GM12878 (cell line): ENCODE results near the gene TACR1. TPM values are rescaled to one million over a fixed set of nuclear protein-coding genes. Genes with fewer than 3 reads are reported as not detected.

Experiments used
- ATAC-seq: fragments of 200-7000 bp; cut with Tn5 transposase; 3 replicates; pipeline ENCODE4 v1.9.1; 2020; ENCODE audit warnings: mild to moderate bottlenecking, moderate library complexity
- BruUV-seq: library from RNA; stranded (reverse); fragments of 400-500 nt; replicated peaks from 2 replicates; lab custom pipeline; 2021; lab: Mats Ljungman, UMichigan
- CTCF ChIA-PET: fragments of 300-600 bp; sonication (Branson Sonifier 250); formaldehyde crosslinking; extraction: SDS; loops from one replicate; lab custom pipeline; 2021; ENCODE audit warnings: inconsistent platforms; lab: Yijun Ruan, JAX
- POLR2A ChIA-PET: fragments of 350-600 bp; formaldehyde crosslinking; extraction: SDS; loops from one replicate; lab custom pipeline; 2021; ENCODE audit warnings: inconsistent platforms; lab: Charles Lee
- RAD21 ChIA-PET: fragments of 300-600 bp; sonication (Branson Sonifier 250); formaldehyde crosslinking; loops from one replicate; lab custom pipeline; 2023; ENCODE audit warnings: antibody characterized with exemption; ENCODE audit not compliant: unreplicated experiment; lab: Charles Lee
- SMC1A ChIA-PET: fragments of 300-600 bp; sonication (Branson Sonifier 250); formaldehyde crosslinking; loops from one replicate; lab custom pipeline; 2023; ENCODE audit not compliant: unreplicated experiment, uncharacterized antibody; lab: Charles Lee
- DNase-seq: peaks from one replicate; pipeline ENCODE4 v3.0.0-alpha.2; 2011; ENCODE audit warnings: low read depth, low spot score
- FAIRE-seq: peaks from 3 replicates; lab custom pipeline; 2011; peaks lifted over from hg19 to GRCh38; lab: Jason Lieb, UNC
- H2AFZ ChIP-seq: 2 replicates; pipeline ENCODE4 v1.6.0; 2011; ENCODE audit warnings: low read depth, low read length, control low read depth; ENCODE audit not compliant: control insufficient read depth
- H3K27ac ChIP-seq: 2 replicates; pipeline ENCODE4 v1.5.1; 2011; ENCODE audit warnings: control low read depth; ENCODE audit not compliant: control insufficient read depth, insufficient read depth
- H3K27me3 ChIP-seq, 2 experiments: replicated peaks in 1 of 2; 2 replicates each; pipeline versions ENCODE4 v1.6.0 to v1.6.1; 2011; ENCODE audit warnings: low read length in 1 of 2; ENCODE audit not compliant: control insufficient read depth in 2 of 2, insufficient read depth in 2 of 2
- H3K36me3 ChIP-seq, 2 experiments: 2 replicates each; pipeline ENCODE4 v1.5.1; 2011; ENCODE audit warnings: low read length in 1 of 2; ENCODE audit not compliant: control insufficient read depth in 2 of 2, insufficient read depth in 2 of 2
- H3K4me1 ChIP-seq: 2 replicates; pipeline ENCODE4 v1.6.1; 2011; ENCODE audit warnings: mild to moderate bottlenecking, low read length, moderate library complexity, mixed read lengths; ENCODE audit not compliant: control insufficient read depth, insufficient read depth
- H3K4me2 ChIP-seq: 2 replicates; pipeline ENCODE4 v1.6.0; 2011; ENCODE audit warnings: control low read depth; ENCODE audit not compliant: control insufficient read depth, insufficient read depth
- H3K4me3 ChIP-seq: fragments of 200-600 bp; sonication (generic); 2 replicates; pipeline ENCODE4 v1.5.1; 2016
- H3K79me2 ChIP-seq: 2 replicates; pipeline ENCODE4 v1.6.0; 2011; ENCODE audit warnings: low read length; ENCODE audit not compliant: control insufficient read depth, insufficient read depth
- H3K9ac ChIP-seq: 2 replicates; pipeline ENCODE4 v1.8.0; 2011; ENCODE audit warnings: low read length, control low read depth, mixed read lengths; ENCODE audit not compliant: control insufficient read depth, insufficient read depth
- H3K9me3 ChIP-seq: replicated peaks from 3 replicates; pipeline ENCODE4 v1.5.1; 2011; ENCODE audit warnings: mild to moderate bottlenecking, low read length; ENCODE audit not compliant: control insufficient read depth, insufficient read depth
- H4K20me1 ChIP-seq: 2 replicates; pipeline ENCODE4 v1.6.0; 2011; ENCODE audit not compliant: control insufficient read depth, insufficient read depth
- CHD2 ChIP-seq: IDR thresholded peaks from 2 replicates; pipeline ENCODE4 v1.6.1; 2011; ENCODE audit warnings: low read depth, low read length, improper control_type of control experiment, borderline replicate concordance
- EZH2 ChIP-seq: IDR thresholded peaks from 2 replicates; pipeline ENCODE4 v1.6.1; 2012; ENCODE audit warnings: low read depth, mild to moderate bottlenecking, control low read depth, inconsistent platforms, low read length, borderline replicate concordance; ENCODE audit not compliant: control insufficient read depth
- FOXK2 ChIP-seq: fragments of 450-650 bp; IDR thresholded peaks from 2 replicates; pipeline ENCODE4 v1.6.1; 2017; ENCODE audit warnings: mild to moderate bottlenecking, moderate library complexity
- GABPA ChIP-seq: IDR thresholded peaks from 2 replicates; pipeline ENCODE4 v1.6.1; 2014; ENCODE audit warnings: antibody characterized with exemption, low read depth, mild to moderate bottlenecking, inconsistent platforms
- HCFC1 ChIP-seq: fragments of 150-350 bp; IDR thresholded peaks from 2 replicates; pipeline ENCODE4 v1.6.1; 2014; ENCODE audit warnings: low read length
- MXI1 ChIP-seq: fragments of 150-350 bp; IDR thresholded peaks from 2 replicates; pipeline ENCODE4 v1.6.1; 2011; ENCODE audit warnings: low read depth, mild to moderate bottlenecking, inconsistent platforms, low read length, improper control_type of control experiment
- SUPT20H ChIP-seq: IDR thresholded peaks from 2 replicates; pipeline ENCODE4 v1.6.1; 2011; ENCODE audit warnings: low read depth, mild to moderate bottlenecking, low read length, moderate library complexity, borderline replicate concordance; ENCODE audit not compliant: control insufficient read depth
- TBL1XR1 ChIP-seq: IDR thresholded peaks from 2 replicates; pipeline ENCODE4 v1.6.1; 2012; ENCODE audit warnings: low read depth, low read length, improper control_type of control experiment
- ZNF384 ChIP-seq: IDR thresholded peaks from 2 replicates; pipeline ENCODE4 v1.6.1; 2012; ENCODE audit warnings: low read depth, mild to moderate bottlenecking, low read length, improper control_type of control experiment, borderline replicate concordance
- ZZZ3 ChIP-seq: IDR thresholded peaks from 2 replicates; pipeline ENCODE4 v1.6.1; 2011; ENCODE audit warnings: low read depth; ENCODE audit not compliant: control insufficient read depth, insufficient read length
- WGBS: methylation state at CpG from one replicate; pipeline ENCODE4 v1.1.6; 2016; ENCODE audit warnings: low lambda C conversion rate; ENCODE audit not compliant: insufficient replicate concordance, insufficient coverage; ENCODE audit errors: missing lambda C conversion rate; 5-methylcytosine and 5-hydroxymethylcytosine counted together
- in situ Hi-C: fragments of 300-500 bp; cut with MboI; formaldehyde crosslinking; loops from 9 replicates; pipeline ENCODE4 v1.14.3; 2018; ENCODE audit warnings: mixed read lengths
- intact Hi-C: fragments of 100-400 bp; cut with micrococcal nuclease; formaldehyde crosslinking; loops from one replicate; pipeline ENCODE4 v1.14.2; 2022; ENCODE audit not compliant: unreplicated experiment
- polyA plus RNA-seq, 11 experiments: library from polyadenylated mRNA; depleted of rRNA in 4 of 11; unstranded in 6 of 11; stranded (reverse) in 5 of 11; fragments of >200 nt; fragmentation: Nextera tagmentation in 4 of 11; fragmentation: Illumina TruSeq in 1 of 11; extraction: Ambion mirVana in 4 of 11; extraction: Trizol in 1 of 11; gene quantifications; 1 replicate in 1 of 11; 2 replicates in 10 of 11; pipeline versions ENCODE4 v1.2.1 to v1.2.3, GENCODE V29; 2011 to 2016; ENCODE audit warnings: inconsistent platforms in 2 of 11, missing spikeins in 2 of 11, low read depth in 1 of 11
- total RNA-seq, 4 experiments: library from RNA; depleted of rRNA in 3 of 4; stranded (reverse); fragments of >200 nt in 3 of 4; fragmentation: Illumina TruSeq in 1 of 4; extraction: Trizol in 1 of 4; gene quantifications; 2 replicates each; pipeline versions ENCODE4 v1.2.1 to v1.2.3, GENCODE V29; 2013 to 2021
- TF ChIP-seq, protein P1 (sequence below), 3 experiments: IDR thresholded peaks in 2 of 3; conservative IDR thresholded peaks in 1 of 3; 2 replicates each; pipeline ENCODE4 v1.5.1; 2011; ENCODE audit warnings: low read depth in 3 of 3, low read length in 3 of 3, mild to moderate bottlenecking in 3 of 3, control low read depth in 2 of 3, moderate library complexity in 2 of 3, inconsistent platforms in 1 of 3, mixed read lengths in 1 of 3; ENCODE audit not compliant: control insufficient read depth in 2 of 3, insufficient read depth in 1 of 3; ENCODE audit errors: extremely low read depth in 1 of 3

Gene TACR1
- total and polyA plus RNA-seq, 10 of the 15 experiments (the other 5 are each of a cell fraction or from before 2014, with no cell fraction given) = 0.04 to 1.4 (median 0.15) TPM

DNA sequence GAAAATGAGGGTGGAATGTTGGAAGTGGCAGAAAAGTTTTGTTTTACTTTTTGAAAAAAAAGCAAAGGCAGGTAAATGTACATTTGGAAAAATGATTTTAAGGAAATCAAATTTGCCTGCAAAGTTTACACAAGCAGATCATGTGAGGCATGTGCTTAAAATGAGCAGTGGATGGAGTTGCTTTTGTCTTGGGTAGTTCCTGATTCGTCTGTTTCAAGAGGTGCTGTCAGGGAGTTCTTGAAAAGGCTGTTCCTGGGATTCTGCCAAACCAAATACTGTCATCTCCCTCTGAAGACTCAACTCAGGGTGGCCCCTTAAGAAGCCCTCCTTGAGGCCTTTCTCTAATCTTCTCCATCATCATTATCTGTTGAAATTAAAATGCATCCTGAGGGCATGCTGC, 59.0 kb downstream of the TACR1 start:
- Histone ChIP-seq H3K9ac (no peak overlapping the region), H2AFZ (no peak overlapping the region)
- TF ChIP-seq HCFC1 = no peak
- TF ChIP-seq, all 136 proteins: peak for 0
- RAD21 ChIA-PET = no interaction called here
- H3K27me3 ChIP-seq = no peaks in the 10 kb centered on the region
- 0% methylated on average over 1 of the region's 1 CpG for WGBS
- H3K4me3 ChIP-seq = no peak overlapping the region
- no peak for FAIRE-seq
- no peaks in the 10 kb centered on the region for H3K36me3 ChIP-seq
- H3K27ac ChIP-seq = no peak overlapping the region
- no peaks in the 10 kb centered on the region for H4K20me1 ChIP-seq
- H3K4me1 ChIP-seq = no peaks in the 10 kb centered on the region
- intact Hi-C loops = no loop called here
- H3K9me3 ChIP-seq = no peaks in the 10 kb centered on the region
- SMC1A ChIA-PET = interaction anchor here (2.4 kb wide), 1 partner anchor 18 kb away, joined by 6 read pairs; no protein-coding TSS in a partner anchor
- DNase-seq = no peak
- POLR2A ChIA-PET = interaction anchor here (0.9 kb wide), 1 partner anchor 55 kb away, joined by 3 read pairs; no protein-coding TSS in a partner anchor
- CTCF ChIA-PET = no interaction called here
- in situ Hi-C loops = no loop called here
- no peak overlapping the region for H3K4me2 ChIP-seq
- no peaks in the 10 kb centered on the region for H3K79me2 ChIP-seq
- no TSS peak for BruUV-seq
- ATAC-seq = no peak

DNA sequence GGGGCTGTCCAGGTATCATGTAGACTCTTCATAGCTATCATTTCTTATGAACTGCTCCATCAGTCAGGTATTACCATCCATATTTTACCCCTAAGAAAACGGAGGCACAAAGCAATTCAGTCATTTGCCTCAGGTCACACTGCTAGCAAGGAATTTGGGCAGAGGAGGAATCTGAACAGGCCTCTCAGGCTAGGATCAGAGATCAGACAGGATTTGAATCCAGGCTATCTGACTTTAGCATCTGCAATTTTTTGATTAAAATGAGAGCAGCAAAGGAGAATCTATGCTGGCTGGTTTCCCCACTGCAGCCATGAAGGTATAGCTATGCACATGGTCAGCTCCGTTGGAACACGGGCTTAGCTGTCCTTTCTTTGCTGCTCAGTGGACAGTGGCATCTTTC, 60.1 kb downstream of the TACR1 start:
- FAIRE-seq = no peak
- ATAC-seq = no peak
- no peak overlapping the region for H3K27ac ChIP-seq

More for the DNA sequence above, 60.1 kb downstream of the TACR1 start:
- Histone ChIP-seq H4K20me1 (no peaks in the 10 kb centered on the region), H3K36me3 (no peaks in the 10 kb centered on the region), H3K4me3 (no peak overlapping the region), H3K9me3 (no peaks in the 10 kb centered on the region), H2AFZ (no peak overlapping the region), H3K9ac (no peak overlapping the region), H3K27me3 (no peaks in the 10 kb centered on the region), H3K4me1 (no peaks in the 10 kb centered on the region), H3K79me2 (no peaks in the 10 kb centered on the region), H3K4me2 (no peak overlapping the region)
- TF ChIP-seq MXI1 = no peak
- TF ChIP-seq, protein P1, sequence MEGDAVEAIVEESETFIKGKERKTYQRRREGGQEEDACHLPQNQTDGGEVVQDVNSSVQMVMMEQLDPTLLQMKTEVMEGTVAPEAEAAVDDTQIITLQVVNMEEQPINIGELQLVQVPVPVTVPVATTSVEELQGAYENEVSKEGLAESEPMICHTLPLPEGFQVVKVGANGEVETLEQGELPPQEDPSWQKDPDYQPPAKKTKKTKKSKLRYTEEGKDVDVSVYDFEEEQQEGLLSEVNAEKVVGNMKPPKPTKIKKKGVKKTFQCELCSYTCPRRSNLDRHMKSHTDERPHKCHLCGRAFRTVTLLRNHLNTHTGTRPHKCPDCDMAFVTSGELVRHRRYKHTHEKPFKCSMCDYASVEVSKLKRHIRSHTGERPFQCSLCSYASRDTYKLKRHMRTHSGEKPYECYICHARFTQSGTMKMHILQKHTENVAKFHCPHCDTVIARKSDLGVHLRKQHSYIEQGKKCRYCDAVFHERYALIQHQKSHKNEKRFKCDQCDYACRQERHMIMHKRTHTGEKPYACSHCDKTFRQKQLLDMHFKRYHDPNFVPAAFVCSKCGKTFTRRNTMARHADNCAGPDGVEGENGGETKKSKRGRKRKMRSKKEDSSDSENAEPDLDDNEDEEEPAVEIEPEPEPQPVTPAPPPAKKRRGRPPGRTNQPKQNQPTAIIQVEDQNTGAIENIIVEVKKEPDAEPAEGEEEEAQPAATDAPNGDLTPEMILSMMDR (IDR thresholded peaks at IDR 0.05 in 2 of 3, conservative IDR thresholded peaks at IDR 0.05 in 1 of 3; ENCODE audit: control insufficient read depth in 2 of 3, extremely low read depth in 1 of 3, insufficient read depth in 1 of 3, low read depth in 3 of 3, low read length in 3 of 3) = no peak
- no peak for TF ChIP-seq ZZZ3
- no peak for TF ChIP-seq TBL1XR1
- no peak for TF ChIP-seq GABPA
- no peak for TF ChIP-seq EZH2
- no peak for TF ChIP-seq FOXK2
- TF ChIP-seq ZNF384 = no peak
- no peak for TF ChIP-seq SUPT20H
- no peak for TF ChIP-seq CHD2
- no peak for DNase-seq
- intact Hi-C loops (no loop called here), in situ Hi-C loops (no loop called here)
- 42% methylated on average over 3 of the region's 3 CpGs for WGBS
- SMC1A ChIA-PET = interaction anchor here (0.8 kb wide), 1 partner anchor 343 kb away, joined by 4 read pairs; no protein-coding TSS in a partner anchor
- POLR2A ChIA-PET = no interaction called here
- RAD21 ChIA-PET = no interaction called here
- CTCF ChIA-PET = interaction anchor here (1.4 kb wide), 1 partner anchor 219 kb away, joined by 3 read pairs; no protein-coding TSS in a partner anchor
- no TSS peak for BruUV-seq
